Jurkat, Clone E6-1 (cell line): ENCODE data around the gene SOX6. TPM values are rescaled to one million over a fixed set of nuclear protein-coding genes. Genes with fewer than 3 reads are reported as not detected.
"Not testable (repeated sequence)": the region's sequence is repeated elsewhere in the genome, so short reads cannot be mapped to it uniquely, and the experiment has no call there.

Source experiments
- DNase-seq: peaks from one replicate; pipeline ENCODE4 v3.0.0-alpha.2; 2011; ENCODE audit warnings: low read depth, low spot score
- H3K4me3 ChIP-seq: 2 replicates; pipeline ENCODE4 v1.5.1; 2011; ENCODE audit warnings: mild to moderate bottlenecking, low read length, control low read depth, moderate library complexity
- polyA plus RNA-seq: library from polyadenylated mRNA; unstranded; fragments of >200 nt; gene quantifications from one replicate; pipeline ENCODE4 v1.2.1, GENCODE V29; 2012; ENCODE audit warnings: missing spikeins; ENCODE audit not compliant: insufficient read length, insufficient read depth

The SOX6 gene
- polyA plus RNA-seq = not detected

GRCh38 chr11:16356057-16356760 is at the start of gene SOX6:
Gene SOX6, minus strand, starts transcription at chr11:16356546. Its CDS starts 15,298 bp downstream, at chr11:16341248.
- H3K4me3 ChIP-seq = no peak within 1 kb of the TSS
- no peak for DNase-seq

- DNase-seq = no peak
- no peak overlapping the region for H3K4me3 ChIP-seq
Measured at GRCh38 chr11:16404781-16405285, 48.5 kb upstream of the SOX6 start.

- no peak for DNase-seq
- H3K4me3 ChIP-seq = no peak overlapping the region
Measured at GRCh38 chr11:16403851-16404250, 47.5 kb upstream of the SOX6 start.

GRCh38 chr11:16403448-16403803 is 47.1 kb upstream of the SOX6 start:
- no peak for DNase-seq
- no peak overlapping the region for H3K4me3 ChIP-seq

GRCh38 chr11:16402654-16403447 is 46.5 kb upstream of the SOX6 start:
- no peak for DNase-seq
- H3K4me3 ChIP-seq = no peak overlapping the region

GRCh38 chr11:16397390-16397789 is 41.0 kb upstream of the SOX6 start:
- no peak for DNase-seq
- H3K4me3 ChIP-seq = no peak overlapping the region

- H3K4me3 ChIP-seq = no peak overlapping the region
- DNase-seq = no peak
Measured at GRCh38 chr11:16395601-16396000, 39.3 kb upstream of the SOX6 start.

GRCh38 chr11:16394947-16395346 is 38.6 kb upstream of the SOX6 start:
- H3K4me3 ChIP-seq = no peak overlapping the region
- DNase-seq = no peak

- H3K4me3 ChIP-seq = no peak overlapping the region
- no peak for DNase-seq
Measured at GRCh38 chr11:16393340-16393739, 37.0 kb upstream of the SOX6 start.

GRCh38 chr11:16392616-16393015 is 36.3 kb upstream of the SOX6 start:
- no peak overlapping the region for H3K4me3 ChIP-seq
- no peak for DNase-seq

GRCh38 chr11:16390826-16391225 is 34.5 kb upstream of the SOX6 start:
- not testable (repeated sequence) for H3K4me3 ChIP-seq, DNase-seq

GRCh38 chr11:16385099-16385498 is 28.8 kb upstream of the SOX6 start:
- no peak for DNase-seq
- H3K4me3 ChIP-seq = no peak overlapping the region

GRCh38 chr11:16382638-16383380 is 26.5 kb upstream of the SOX6 start:
- H3K4me3 ChIP-seq = no peak overlapping the region
- no peak for DNase-seq

- no peak overlapping the region for H3K4me3 ChIP-seq
- no peak for DNase-seq
Measured at GRCh38 chr11:16382186-16382585, 25.8 kb upstream of the SOX6 start.

- H3K4me3 ChIP-seq = no peak overlapping the region
- DNase-seq = no peak
Measured at GRCh38 chr11:16380941-16381568, 24.7 kb upstream of the SOX6 start.

- H3K4me3 ChIP-seq = no peak overlapping the region
- no peak for DNase-seq
Measured at GRCh38 chr11:16378906-16379305, 22.6 kb upstream of the SOX6 start.

- no peak for DNase-seq
- H3K4me3 ChIP-seq = no peak overlapping the region
Measured at GRCh38 chr11:16377746-16378145, 21.4 kb upstream of the SOX6 start.

- not testable (repeated sequence) for H3K4me3 ChIP-seq, DNase-seq
Measured at GRCh38 chr11:16375664-16376063, 19.3 kb upstream of the SOX6 start.

- no peak for DNase-seq
- H3K4me3 ChIP-seq = no peak overlapping the region
Measured at GRCh38 chr11:16373768-16374167, 17.4 kb upstream of the SOX6 start.
